Activated CD8-positive, alpha-beta T cell treated with anti-CD3 and anti-CD28 coated beads for 36 hours (primary cell): Measurements from ENCODE around the gene OR4D11. TPM values are rescaled to one million over a fixed set of nuclear protein-coding genes. Genes with fewer than 3 reads are reported as not detected.

Experiments
- ATAC-seq: fragments of 200-7000 bp; cut with Tn5 transposase; one replicate; pipeline ENCODE4 v1.10.0; 2021; ENCODE audit warnings: mild to moderate bottlenecking, moderate library complexity
- CTCF ChIA-PET: fragments of 350-600 bp; sonication (Branson Sonifier 250); formaldehyde crosslinking; loops from one replicate; lab custom pipeline; 2021; ENCODE audit warnings: antibody characterized with exemption; lab: Charles Lee
- POLR2A ChIA-PET: fragments of 350-600 bp; sonication (Branson Sonifier 250); formaldehyde crosslinking; loops from one replicate; lab custom pipeline; 2021; ENCODE audit warnings: antibody characterized with exemption; lab: Charles Lee
- DNase-seq: peaks from one replicate; pipeline ENCODE4 v3.0.0-alpha.2; 2020
- H3K27ac Mint-ChIP-seq: one replicate; pipeline ENCODE4 v1.8.0; 2021; ENCODE audit warnings: mild to moderate bottlenecking, mixed read lengths
- H3K27me3 Mint-ChIP-seq: one replicate; pipeline ENCODE4 v1.8.0; 2021; ENCODE audit warnings: mixed read lengths
- H3K36me3 Mint-ChIP-seq: one replicate; pipeline ENCODE4 v1.8.0; 2021; ENCODE audit warnings: low read depth, mixed read lengths
- H3K4me1 Mint-ChIP-seq: one replicate; pipeline ENCODE4 v1.8.0; 2021; ENCODE audit warnings: low read depth, mixed read lengths
- H3K4me3 Mint-ChIP-seq: one replicate; pipeline ENCODE4 v1.8.0; 2021; ENCODE audit warnings: mild to moderate bottlenecking, moderate library complexity, mixed read lengths
- H3K9me3 Mint-ChIP-seq: one replicate; pipeline ENCODE4 v1.8.0; 2021; ENCODE audit warnings: mixed read lengths
- CTCF ChIP-seq: fragments of 200-600 bp; IDR thresholded peaks from one replicate; pipeline ENCODE4 v1.8.0; 2022; ENCODE audit warnings: antibody characterized with exemption, mild to moderate bottlenecking
- intact Hi-C: fragments of 100-400 bp; cut with micrococcal nuclease; formaldehyde crosslinking; loops from one replicate; pipeline ENCODE4 v1.10.0; 2022
- total RNA-seq, 2 experiments: library from RNA; stranded (reverse); gene quantifications; one replicate each; pipeline ENCODE4 v1.2.3, GENCODE V29; 2021

Gene OR4D11
- not detected for total RNA-seq

- Mint-ChIP-seq H3K4me1 (no peaks in the 10 kb centered on the region), H3K27me3 (peaks cover 4% of the 10 kb centered on the region), H3K27ac (no peak within 1 kb of the TSS), H3K9me3 (no peaks in the 10 kb centered on the region), H3K36me3 (no peaks in the 10 kb centered on the region), H3K4me3 (no peak within 1 kb of the TSS)
- DNase-seq, result no peak
- TF ChIP-seq CTCF, result no peak
- CTCF ChIA-PET, result no interaction called here
- POLR2A ChIA-PET, result no interaction called here
- no peak for ATAC-seq
- intact Hi-C loops, result no loop called here
These were observed at the start of gene OR4D11 for GRCh38 chr11:59503276-59503675. OR4D11 (plus strand) TSS chr11:59503576; CDS start chr11:59503576, 0 bp downstream.

- ATAC-seq (no peak), DNase-seq (no peak)
- H3K36me3 Mint-ChIP-seq, result no peaks in the 10 kb centered on the region
- POLR2A ChIA-PET, result no interaction called here
- no peak within 1 kb of the TSS for H3K4me3 Mint-ChIP-seq
- peaks cover 12% of the 10 kb centered on the region for H3K27me3 Mint-ChIP-seq
- H3K27ac Mint-ChIP-seq, result no peak within 1 kb of the TSS
- CTCF ChIA-PET, result no interaction called here
- no peak for TF ChIP-seq CTCF
- H3K4me1 Mint-ChIP-seq, result no peaks in the 10 kb centered on the region
- no peaks in the 10 kb centered on the region for H3K9me3 Mint-ChIP-seq
- intact Hi-C loops, result no loop called here
These were observed 46.7 kb upstream of the OR4D11 start, which contains the start of gene OR4D6 for GRCh38 chr11:59456661-59457060. OR4D6 (plus strand) TSS chr11:59456961; CDS start chr11:59456961, 0 bp downstream.

GRCh38 chr11:59459916-59460315, 43.5 kb upstream of the OR4D11 start:
- POLR2A ChIA-PET, result no interaction called here
- H3K9me3 Mint-ChIP-seq, result no peaks in the 10 kb centered on the region
- no peak overlapping the region for H3K4me3 Mint-ChIP-seq
- H3K27me3 Mint-ChIP-seq, result peaks cover 6% of the 10 kb centered on the region
- DNase-seq (no peak), ATAC-seq (no peak)
- intact Hi-C loops, result no loop called here
- H3K27ac Mint-ChIP-seq, result no peak overlapping the region
- no peak for TF ChIP-seq CTCF
- H3K36me3 Mint-ChIP-seq, result no peaks in the 10 kb centered on the region
- no peaks in the 10 kb centered on the region for H3K4me1 Mint-ChIP-seq
- CTCF ChIA-PET, result no interaction called here

DNA sequence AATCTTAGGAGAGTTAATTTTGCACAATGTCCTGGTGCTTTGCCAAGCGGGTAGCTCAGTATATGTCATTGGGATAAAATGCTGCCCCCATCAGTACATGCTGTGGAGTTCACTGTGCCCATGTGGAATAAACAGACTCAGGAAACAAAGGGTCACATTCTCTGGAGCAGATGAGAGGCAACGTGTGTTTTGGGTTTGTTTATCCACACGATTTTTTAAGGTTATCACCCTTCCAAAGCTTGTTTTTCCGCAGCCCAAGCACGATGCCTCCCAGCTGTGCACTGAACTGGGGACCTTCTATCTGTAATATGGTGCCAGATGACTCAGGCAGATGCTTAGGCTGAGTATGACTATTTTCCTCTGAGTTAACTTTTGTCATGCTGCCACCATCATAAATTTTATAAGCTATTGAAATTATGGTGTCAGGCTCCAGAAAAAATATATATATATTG, 40.2 kb upstream of the OR4D11 start:
- intact Hi-C loops, result no loop called here
- H3K27me3 Mint-ChIP-seq, result peaks cover 10% of the 10 kb centered on the region
- H3K36me3 Mint-ChIP-seq, result no peaks in the 10 kb centered on the region
- TF ChIP-seq CTCF, result no peak
- POLR2A ChIA-PET, result no interaction called here
- no peaks in the 10 kb centered on the region for H3K9me3 Mint-ChIP-seq
- no peak overlapping the region for H3K27ac Mint-ChIP-seq
- no peaks in the 10 kb centered on the region for H3K4me1 Mint-ChIP-seq
- no peak overlapping the region for H3K4me3 Mint-ChIP-seq
- CTCF ChIA-PET, result no interaction called here
- no peak for ATAC-seq
- no peak for DNase-seq

GRCh38 chr11:59473015-59473414, 30.4 kb upstream of the OR4D11 start, which contains the start of gene OR4D10:
OR4D10 (plus strand) TSS chr11:59473315; CDS start chr11:59477430, 4,115 bp downstream.
- TF ChIP-seq CTCF, result no peak
- Mint-ChIP-seq H3K27me3 (peaks cover 5% of the 10 kb centered on the region), H3K27ac (no peak within 1 kb of the TSS), H3K4me3 (no peak within 1 kb of the TSS), H3K4me1 (no peaks in the 10 kb centered on the region), H3K36me3 (no peaks in the 10 kb centered on the region), H3K9me3 (no peaks in the 10 kb centered on the region)
- DNase-seq (no peak), ATAC-seq (no peak)
- intact Hi-C loops, result no loop called here
- POLR2A ChIA-PET, result interaction anchor here (0.6 kb wide), 1 partner anchor 93 kb away, joined by 4 read pairs; no protein-coding TSS in a partner anchor
- CTCF ChIA-PET, result no interaction called here
